HG03060 (cell line): ENCODE data around the gene CUL1.

Experiments
- ATAC-seq: cut with Tn5 transposase; IDR thresholded peaks from one replicate; pipeline ENCODE4 v1.9.1; 2021; ENCODE audit warnings: low read depth, moderate number of reproducible peaks; ENCODE audit not compliant: unreplicated experiment

Gene CUL1

DNA sequence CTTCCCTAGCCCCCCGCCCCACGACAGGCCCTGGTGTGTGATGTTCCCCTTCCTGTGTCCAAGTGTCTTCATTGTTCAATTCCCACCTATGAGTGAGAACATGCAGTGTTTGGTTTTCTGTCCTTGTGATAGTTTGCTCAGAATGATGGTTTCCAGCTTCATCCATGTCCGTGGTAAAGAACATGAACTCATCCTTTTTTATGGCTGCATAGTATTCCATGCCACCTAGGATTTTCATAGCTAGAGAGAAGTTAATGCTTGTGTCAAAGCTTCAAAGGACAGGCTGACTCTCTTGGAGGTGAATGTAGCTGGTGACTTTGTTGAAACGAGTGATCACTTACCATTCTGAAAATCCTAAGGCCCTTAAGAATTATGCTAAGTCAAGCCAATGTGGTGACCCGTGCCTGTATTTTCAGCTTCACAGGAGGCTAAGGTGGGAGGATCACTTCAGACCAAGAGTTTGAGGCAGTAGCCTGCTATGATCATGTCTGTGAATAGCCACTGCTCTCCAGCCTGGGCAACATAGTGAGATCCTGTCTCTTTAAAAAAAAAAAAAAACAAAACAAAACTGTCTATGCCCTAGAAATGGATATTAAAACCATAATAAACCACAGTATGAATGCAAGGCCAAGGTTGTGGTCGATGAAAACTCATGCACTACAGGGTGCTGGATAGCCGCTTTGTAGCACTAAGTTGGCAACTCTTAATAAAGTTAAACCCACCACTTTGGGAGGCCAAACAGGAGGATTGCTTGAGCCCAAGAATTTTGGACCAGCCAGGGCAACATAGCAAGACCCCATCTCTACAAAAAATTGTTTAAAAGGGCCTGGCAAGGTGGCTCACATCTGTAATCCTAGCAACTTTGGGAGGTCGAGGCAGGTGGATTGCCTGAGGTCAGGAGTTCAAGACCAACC, 52.0 kb downstream of the CUL1 start:
- no peak for ATAC-seq

DNA sequence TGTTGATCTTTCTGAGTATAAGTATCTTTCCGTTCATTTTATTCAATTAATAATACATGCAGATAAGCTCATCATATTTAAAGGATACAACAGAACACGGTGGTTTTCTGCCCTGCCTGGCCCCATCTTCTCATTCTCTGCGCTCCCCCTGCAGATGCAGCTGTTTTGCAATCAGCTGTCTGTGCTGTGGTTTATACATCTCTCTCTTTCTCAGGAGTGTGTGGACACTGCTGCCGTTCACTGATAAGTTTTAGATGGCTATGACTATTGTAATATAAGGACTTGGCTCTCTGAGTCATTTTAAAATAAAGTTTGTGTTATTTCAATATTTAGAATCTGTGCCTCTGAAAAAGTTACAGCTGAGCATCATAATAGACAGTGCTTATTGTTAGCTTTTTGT, 54.5 kb downstream of the CUL1 start:
- no peak for ATAC-seq

DNA sequence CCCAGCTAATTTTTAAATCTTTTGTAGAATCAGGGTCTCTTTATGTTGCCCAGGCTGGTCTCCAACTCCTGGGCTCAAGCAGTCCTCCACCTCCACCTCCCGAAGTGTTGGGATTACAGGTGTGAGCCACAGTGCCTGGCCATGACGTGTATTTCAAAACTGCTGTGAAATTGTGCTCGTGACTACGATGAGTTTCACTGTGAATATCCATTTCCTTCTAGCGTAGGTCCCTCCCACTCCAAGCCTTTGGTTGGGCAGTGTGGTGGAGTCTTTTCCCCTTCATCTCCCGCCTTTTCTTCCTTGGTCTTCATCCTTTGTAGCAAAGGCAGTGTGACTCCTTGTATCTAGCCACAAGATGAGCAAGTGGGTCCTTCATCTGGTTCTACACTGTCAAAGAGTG, 56.2 kb downstream of the CUL1 start:
- ATAC-seq, result no peak

DNA sequence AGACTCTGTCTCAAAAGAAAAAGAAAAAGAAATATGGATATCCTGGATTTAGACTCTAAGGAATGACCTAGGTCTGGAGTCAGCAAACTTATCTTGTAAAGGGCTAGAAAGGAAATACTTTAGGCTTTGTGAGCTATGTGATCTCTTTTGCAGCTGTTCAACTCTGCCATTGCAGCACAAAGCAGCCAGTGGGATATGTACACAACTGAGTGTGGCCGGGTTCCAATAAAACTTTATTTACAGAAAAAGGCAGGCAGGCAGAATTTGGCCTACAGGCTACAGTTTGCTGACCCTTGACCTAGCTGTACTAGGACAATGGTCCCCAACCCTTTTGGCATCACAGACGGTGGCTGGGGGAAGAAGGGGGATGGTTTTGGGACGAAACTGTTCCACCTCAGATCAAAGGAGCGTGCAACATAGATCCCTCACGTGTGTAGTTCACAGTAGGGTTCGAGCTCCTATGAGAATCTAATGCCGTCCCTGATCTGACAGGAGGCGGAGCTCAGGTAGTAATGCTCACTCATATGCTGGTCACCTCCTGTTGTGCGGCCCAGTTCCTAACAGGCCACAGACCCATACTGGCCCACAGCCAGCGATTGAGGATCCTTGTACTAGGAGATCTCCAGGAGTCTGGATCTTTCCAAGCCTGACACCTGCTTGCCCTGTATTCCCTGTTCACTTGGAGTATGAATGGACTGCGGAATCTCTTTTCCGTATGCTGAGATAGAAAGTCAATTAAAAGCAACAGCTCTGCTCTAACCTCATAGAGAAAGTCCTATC, 63.0 kb downstream of the CUL1 start:
- no peak for ATAC-seq

DNA sequence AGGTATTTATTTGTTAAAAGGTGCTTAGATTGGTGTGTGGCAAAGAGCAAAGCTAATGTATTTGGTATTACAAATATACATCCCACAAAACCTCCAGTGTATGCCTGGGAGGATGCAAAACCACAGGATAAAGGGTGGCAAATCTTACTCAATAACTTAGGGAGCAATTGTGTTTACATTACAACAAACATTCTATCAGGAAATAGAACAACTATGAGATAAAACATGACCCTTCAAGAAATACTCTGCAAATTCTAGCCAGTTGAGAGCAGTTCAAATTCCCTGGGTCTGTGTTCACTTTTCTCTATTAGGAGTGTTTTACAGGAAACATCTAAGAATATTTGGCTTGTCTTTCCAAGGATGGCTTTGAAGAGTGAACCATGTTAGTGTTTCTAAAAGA, 64.9 kb downstream of the CUL1 start:
- ATAC-seq, result no peak

DNA sequence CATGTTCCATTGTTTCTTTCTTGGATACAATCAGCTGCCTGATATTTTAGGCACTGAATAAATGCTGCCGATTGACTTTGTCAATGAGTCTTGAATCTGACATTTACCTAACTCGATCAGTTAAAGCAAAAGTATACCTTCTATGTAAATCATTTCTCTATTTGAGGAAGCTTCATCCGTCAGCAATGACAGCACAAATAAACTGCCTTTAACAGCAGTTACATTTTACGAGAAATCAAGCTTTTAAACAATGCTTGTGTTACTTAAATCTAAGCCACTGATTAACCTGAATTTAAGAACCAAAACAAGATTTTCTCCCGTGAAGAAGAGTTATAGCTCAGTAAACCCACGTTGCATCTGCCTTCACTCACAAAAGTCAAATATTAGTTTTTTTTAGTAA, 71.3 kb downstream of the CUL1 start:
- no peak for ATAC-seq

DNA sequence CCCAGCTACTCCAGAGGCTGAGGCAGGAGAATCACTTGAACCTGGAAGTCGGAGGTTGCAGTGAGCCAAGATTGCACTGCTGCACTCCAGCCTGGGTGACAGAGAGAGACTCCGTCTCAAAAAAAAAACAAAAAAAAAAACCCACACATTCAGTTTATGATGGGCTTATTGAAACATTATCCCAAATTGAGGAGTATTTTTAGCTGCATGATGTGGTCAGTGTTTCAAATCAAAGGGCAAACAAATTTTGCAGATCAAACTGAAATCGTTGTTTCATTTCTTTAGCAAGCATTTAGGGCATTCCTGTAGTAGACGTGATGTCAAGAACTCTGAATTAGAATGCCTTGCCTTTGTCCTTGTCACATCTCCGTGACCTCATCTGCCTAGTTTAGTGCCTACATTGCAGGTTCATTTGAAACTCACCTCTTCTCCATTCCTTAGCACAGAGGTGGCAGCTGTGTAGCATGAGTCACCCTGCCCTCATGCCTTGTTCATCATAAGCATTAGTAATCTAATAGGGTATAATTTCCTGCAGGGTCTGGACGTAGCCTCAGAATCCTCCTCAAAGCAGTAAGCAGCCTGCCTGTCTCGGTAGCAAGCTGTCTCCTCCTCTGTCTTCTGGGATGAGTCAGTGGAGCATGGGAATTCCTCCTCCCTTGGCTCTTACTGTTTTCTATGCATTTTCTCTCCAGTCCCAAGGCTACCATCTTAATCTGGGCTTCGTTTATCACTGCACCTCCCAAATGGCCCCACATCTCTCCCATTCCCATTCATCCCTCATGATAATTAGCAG, 73.8 kb downstream of the CUL1 start:
- no peak for ATAC-seq

DNA sequence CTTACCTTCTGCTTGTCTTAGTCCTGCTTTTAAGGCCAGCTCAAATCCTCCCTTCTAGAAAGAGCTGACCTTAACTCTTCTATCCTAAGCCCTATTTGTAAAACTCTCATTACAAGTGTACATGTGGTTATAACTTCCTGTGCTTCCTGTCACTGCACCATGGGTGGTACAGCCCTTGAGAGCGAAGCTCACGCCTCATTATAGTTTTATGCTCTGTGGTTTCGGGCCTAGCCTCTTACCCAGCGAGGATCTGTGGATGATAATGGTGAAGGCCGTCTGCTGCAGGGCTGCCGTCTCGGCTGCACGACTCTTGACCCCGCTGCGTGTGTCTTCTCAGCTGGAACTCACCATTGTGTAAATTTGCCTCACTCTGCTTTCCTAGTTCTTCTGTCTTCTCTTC, 74.6 kb downstream of the CUL1 start:
- ATAC-seq, result peak; percentile 71

DNA sequence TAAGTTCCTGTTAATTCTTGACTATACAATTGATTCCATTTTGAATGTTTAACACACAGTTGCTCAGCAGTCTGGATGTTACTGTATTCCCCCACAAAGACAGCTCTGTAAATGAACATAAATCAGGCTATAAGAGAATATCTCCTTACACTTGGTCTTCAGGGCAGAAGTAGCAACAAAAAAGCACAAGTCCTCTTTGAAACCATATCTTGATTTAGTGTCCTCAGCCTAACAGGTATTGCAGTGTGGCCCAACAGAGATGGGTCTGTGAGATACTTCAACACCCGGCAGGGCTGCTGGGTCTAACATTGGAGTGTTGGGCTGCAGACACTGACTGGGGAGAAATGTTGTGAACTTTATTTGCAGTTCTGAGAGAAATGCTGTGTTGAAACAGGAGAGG, 75.8 kb downstream of the CUL1 start:
- no peak for ATAC-seq

DNA sequence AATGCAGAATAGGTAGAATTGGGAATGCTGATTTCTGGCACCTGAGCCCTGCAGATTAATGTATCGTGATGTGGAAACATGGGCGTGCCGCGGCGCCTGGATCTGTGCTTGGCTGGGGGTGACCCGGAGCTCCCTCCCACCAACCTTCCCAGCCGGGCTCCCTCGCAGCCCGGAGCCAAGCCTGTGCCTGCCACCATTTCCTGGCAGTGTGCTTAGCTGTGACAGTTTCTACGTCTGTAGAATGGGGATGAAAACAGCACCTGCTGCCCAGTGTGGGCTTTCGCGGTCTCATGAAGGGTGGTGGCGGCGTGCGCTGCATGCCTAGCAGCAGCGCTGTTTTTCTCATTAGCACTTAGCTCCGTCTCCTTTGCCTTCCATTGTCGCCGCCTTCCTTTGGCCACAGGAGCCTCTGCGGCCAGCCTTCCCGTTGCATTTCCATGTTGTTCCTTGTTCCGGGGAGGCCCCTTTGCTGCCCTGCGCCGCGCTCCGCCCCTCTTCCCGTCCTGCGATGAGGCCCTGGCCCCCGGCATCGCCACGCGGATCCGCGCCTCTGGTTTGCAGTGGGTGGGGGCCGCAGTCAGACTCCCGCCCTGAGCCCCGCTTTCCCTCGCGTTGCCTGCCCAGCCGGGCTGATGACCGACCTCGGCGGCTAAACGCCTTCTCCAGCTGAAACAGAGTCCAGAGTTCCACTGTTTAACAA, 84.2 kb downstream of the CUL1 start:
- no peak for ATAC-seq

DNA sequence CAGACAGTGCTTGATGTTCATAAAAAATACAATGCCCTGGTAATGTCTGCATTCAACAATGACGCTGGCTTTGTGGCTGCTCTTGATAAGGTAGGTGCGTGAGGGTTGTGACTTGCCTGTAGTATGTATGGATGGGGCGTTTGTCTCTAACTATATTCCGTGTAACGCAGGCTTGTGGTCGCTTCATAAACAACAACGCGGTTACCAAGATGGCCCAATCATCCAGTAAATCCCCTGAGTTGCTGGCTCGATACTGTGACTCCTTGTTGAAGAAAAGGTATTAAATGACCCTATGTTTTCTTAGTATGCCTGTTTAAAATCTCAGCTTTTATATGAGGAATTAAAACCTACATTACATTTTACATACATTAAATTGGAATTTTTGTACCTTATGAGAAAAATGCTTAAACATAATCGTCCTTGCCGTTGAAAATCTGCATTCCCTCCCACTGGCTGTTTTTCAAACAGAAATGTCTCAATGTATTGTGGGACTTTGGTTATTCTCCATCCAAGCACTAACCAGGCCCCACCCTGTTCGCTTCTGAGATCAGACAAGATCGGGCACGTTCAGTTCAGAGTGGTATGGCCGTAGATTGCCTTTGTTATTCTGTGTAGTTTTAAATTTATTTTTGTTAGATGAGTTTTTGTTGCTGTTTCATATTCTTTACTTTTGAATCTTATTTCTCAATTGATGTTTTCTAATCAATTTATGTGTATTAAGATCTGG, 85.3 kb downstream of the CUL1 start:
- ATAC-seq, result no peak

DNA sequence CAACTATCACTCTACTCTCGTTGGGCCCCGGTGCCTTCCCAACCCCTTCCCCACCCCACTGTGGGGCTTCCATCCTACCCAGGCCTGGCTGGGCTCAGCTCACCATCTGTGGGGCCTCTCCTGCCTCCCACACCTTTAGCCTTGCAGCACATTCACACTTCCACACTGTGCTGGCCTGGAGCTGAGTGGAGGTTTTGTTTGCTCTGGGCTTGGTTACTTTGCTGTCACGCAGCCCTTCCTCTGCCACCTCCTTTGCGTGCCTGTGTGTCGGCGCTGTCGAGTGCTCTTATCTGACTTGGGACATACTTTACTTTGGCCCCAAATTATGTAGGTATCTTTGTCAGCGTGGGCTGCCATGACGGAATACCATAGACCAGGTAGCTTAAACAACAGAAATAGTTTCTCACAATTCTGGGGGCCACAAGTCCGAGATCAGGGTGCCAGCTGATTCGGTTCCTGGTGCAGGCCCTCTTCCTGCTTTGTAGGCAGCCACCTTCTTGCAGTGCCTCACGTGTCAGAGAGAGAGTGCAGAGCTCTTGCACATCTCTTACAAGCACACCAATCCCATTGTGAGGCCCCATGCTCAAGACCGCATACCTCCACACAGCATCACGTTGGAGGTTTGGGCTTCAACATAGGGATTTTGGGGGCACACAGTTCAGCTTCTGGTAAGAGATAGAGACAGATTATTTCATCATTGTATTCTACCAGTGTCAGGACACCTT, 89.0 kb downstream of the CUL1 start:
- no peak for ATAC-seq

DNA sequence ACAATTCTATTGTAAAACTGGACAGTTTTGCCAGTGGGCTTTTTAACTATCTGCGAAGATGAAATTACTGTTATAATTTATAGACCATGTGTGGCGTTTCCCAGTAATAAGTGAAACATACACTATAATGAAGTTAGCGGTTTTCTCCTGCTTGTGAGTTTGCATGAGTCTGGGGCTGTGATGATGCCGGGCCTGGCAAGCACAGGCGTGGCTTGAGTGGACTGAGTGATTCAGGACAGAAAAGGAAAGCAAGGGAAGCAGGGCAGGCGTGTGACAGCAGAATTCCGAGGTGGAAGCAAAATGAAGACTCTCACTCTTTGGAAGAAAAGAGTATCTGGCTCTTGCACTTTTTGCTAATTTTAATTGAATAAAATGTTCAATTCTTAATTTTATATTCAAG, 90.5 kb downstream of the CUL1 start:
- ATAC-seq, result no peak

DNA sequence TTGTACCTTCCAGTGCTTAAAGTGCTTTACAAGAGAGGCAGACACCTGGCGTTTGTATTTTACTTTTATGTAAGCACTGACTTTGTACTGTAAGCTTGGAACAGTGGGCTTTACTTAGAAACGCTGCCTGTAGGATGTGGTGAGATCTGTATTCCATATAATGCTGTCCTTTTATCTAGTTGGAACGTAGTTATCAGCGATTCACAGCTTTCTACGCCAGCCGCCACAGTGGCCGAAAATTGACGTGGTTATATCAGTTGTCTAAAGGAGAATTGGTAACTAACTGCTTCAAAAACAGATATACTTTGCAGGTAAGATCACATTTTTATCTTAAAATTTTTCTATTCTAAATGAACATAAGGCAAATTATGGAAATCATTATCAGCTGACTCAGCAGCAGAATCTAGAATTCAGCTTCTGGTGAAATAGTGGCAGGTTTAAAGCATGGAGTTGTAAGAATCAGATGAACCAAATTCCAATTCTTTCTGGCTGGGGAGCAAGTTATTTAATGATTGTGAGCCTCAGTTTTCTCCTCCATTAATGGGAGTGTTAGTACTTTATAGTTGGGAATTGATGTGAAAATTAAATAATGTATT, 91.5 kb downstream of the CUL1 start:
- no peak for ATAC-seq

DNA sequence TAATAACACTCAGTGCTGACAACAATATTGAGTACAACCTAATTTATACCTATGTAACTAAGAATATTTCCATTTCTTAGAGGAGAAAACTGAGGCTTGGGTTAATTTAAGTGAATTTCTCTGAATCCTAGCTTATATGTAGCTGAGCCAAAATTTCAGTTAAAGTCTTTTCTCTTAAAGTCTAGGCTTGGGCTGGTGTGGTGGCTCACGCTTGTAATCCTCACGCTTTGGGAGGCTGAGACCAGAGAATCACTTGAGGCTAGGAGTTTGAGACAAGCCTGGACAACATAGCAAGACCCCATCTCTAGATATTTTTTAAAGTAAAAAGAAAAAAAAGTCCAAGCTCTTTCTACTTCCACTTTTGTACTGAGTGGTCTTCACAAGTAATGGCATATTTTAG, 92.1 kb downstream of the CUL1 start:
- ATAC-seq, result no peak

DNA sequence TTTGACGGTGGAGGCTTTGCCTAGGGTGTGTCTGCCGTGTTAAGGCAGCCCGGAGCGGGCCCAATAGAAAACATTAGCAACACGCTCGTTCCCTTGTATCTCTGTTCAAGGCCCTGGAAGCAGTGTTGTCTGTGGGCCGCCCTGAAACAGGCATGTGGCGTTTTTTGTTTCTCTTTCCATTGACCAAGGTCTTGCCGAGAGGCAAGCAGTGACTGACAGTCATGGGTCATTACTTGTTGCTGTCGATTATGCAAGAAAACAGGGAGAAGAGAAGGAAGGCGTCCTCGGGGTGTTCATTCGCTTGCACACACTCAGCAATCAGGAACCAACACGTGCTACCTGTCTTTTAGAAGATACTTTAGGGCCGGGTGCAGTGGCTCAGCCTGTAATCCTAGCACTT, 92.8 kb downstream of the CUL1 start:
- ATAC-seq, result no peak

DNA sequence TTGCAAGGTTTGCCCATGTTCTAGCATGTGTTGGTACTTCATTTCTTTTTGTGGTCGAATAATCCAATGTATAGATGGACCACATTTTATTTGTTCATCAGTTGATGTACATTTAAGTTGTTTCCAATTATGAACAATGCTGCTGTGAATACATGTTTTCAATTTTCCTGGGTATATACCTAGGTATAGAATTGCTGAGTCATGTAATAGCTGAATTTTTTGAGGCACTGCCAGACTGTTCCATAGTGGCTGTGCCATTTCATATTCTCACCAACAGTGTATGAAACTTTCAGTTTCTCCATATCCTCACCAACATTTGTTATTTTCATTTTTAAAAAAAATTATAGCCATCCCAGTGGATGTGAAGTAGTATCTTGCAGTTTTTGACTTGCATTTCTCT, 94.9 kb downstream of the CUL1 start:
- ATAC-seq, result no peak

DNA sequence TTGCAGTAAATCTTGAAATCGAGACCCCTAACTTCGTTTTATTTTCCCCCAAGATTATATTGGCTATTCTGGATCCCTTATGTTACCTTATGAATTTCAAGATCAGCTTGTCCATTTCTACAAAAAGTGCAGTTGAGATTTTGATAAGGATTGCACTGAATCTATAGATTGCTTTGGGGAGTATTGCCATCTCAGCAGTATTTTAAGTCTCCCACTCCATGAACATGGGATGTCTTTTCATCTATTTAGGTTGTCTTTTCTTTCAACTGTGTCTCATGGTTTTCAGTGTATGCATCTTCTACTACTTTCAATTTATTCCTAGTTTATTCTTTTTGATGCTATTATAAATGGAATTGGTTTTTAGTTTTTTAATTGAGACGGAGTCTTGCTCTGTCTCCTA, 95.8 kb downstream of the CUL1 start:
- ATAC-seq, result no peak

DNA sequence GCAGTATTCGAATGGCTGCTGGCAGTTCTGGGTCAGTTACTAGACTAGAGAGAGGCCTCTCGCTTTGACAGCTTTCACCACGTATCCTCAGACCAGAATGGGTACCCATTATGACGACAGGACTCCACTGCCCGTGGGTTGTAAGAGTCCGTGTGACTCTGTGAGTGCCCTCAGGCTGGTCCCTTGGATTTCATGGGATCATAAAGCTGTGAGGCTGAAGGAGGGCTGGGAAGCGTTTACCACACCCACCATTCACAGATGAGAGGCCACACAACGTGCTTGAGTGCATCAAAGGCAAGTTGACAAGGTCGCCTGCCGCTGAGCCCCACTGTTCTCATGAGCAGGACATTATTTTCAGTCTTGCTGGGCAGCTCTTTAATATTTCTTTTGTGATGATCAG, 98.1 kb downstream of the CUL1 start:
- no peak for ATAC-seq
